NCI-H446 (cell line): ENCODE results near the gene CCDC73.
A peak's percentile ranks its signal among the peaks of the same experiment; 100 is the strongest.
"Not testable (repeated sequence)": the region's sequence is repeated elsewhere in the genome, so short reads cannot be mapped to it uniquely, and the experiment has no call there.

Experiments
- DNase-seq, 2 experiments: peaks; one replicate each; lab custom pipeline; 2025; lab: John Stamatoyannopoulos, UW

CCDC73 gene

GRCh38 chr11:32705309-32706033 is 89.0 kb downstream of the CCDC73 start:
- DNase-seq = peak in 1 of 2 experiments; percentile 8

- DNase-seq = no peak
Measured at GRCh38 chr11:32704775-32705174, 89.7 kb downstream of the CCDC73 start.

- no peak for DNase-seq
Measured at GRCh38 chr11:32704261-32704660, 90.2 kb downstream of the CCDC73 start.

- no peak for DNase-seq
Measured at GRCh38 chr11:32701616-32702015, 92.8 kb downstream of the CCDC73 start.

GRCh38 chr11:32698579-32698978 is 95.9 kb downstream of the CCDC73 start:
- no peak for DNase-seq

GRCh38 chr11:32671051-32671450 is 123.4 kb downstream of the CCDC73 start:
- no peak for DNase-seq

GRCh38 chr11:32659672-32660071 is 134.8 kb downstream of the CCDC73 start:
- no peak for DNase-seq

- DNase-seq = no peak
Measured at GRCh38 chr11:32658639-32659406, 135.6 kb downstream of the CCDC73 start.

- DNase-seq = no peak
Measured at GRCh38 chr11:32643526-32643925, 150.9 kb downstream of the CCDC73 start.

GRCh38 chr11:32641361-32641760 is 153.1 kb downstream of the CCDC73 start:
- DNase-seq = no peak

- no peak for DNase-seq
Measured at GRCh38 chr11:32635819-32636218, 158.6 kb downstream of the CCDC73 start.

GRCh38 chr11:32630844-32631243 is 163.6 kb downstream of the CCDC73 start:
- DNase-seq = no peak

- no peak for DNase-seq
Measured at GRCh38 chr11:32616903-32617302, 177.6 kb downstream of the CCDC73 start.

GRCh38 chr11:32615422-32615821 is 179.0 kb downstream of the CCDC73 start:
- no peak for DNase-seq

- DNase-seq = no peak
Measured at GRCh38 chr11:32613500-32614151, 180.8 kb downstream of the CCDC73 start.

GRCh38 chr11:32610797-32611352 is 183.6 kb downstream of the CCDC73 start:
- DNase-seq = no peak

- not testable (repeated sequence) for DNase-seq
Measured at GRCh38 chr11:32608826-32609225, 185.6 kb downstream of the CCDC73 start.

- DNase-seq = no peak
Measured at GRCh38 chr11:32606220-32606619, 188.2 kb downstream of the CCDC73 start.

- no peak for DNase-seq
Measured at GRCh38 chr11:32602657-32603415, 191.6 kb downstream of the CCDC73 start.

GRCh38 chr11:32597921-32598320 is 196.5 kb downstream of the CCDC73 start:
- no peak for DNase-seq

GRCh38 chr11:32596114-32596513 is 198.3 kb downstream of the CCDC73 start:
- not testable (repeated sequence) for DNase-seq

- no peak for DNase-seq
Measured at GRCh38 chr11:32594272-32594671, 200.2 kb downstream of the CCDC73 start.
